ENCODE measurements around the gene OR6C6. TPM values are rescaled to one million over a fixed set of nuclear protein-coding genes. Genes with fewer than 3 reads are reported as not detected.
"Not testable (repeated sequence)": the region's sequence is repeated elsewhere in the genome, so short reads cannot be mapped to it uniquely, and the experiment has no call there.

OR6C6 gene
- total RNA-seq (2012; rRNA removed) = not detected in 2 replicates

GRCh38 chr12:55296469-55296868 is at the start of gene OR6C6:
TSS of gene OR6C6 (minus strand) at chr12:55296569. CDS start at chr12:55295232, 1,337 bp downstream.
- no peak within 1 kb of the TSS for H3K9ac ChIP-seq (ENCODE audit: low read depth, low read length)
- H3K4me2 ChIP-seq (ENCODE audit: low read length) = no peak within 1 kb of the TSS
- H3K4me3 ChIP-seq (ENCODE audit: low read length) = no peak within 1 kb of the TSS
- H3K27me3 ChIP-seq (ENCODE audit: control insufficient read depth, insufficient read depth, low read length) = no peaks in the 10 kb centered on the region
- no peaks in the 10 kb centered on the region for H3K36me3 ChIP-seq (ENCODE audit: insufficient read depth, low read length)
- no peaks in the 10 kb centered on the region for H3K9me3 ChIP-seq (replicated peaks; ENCODE audit: low read length)
- H3K4me1 ChIP-seq (ENCODE audit: control insufficient read depth, insufficient read depth, low read length) = no peaks in the 10 kb centered on the region

GRCh38 chr12:55336002-55336401 is 39.6 kb upstream of the OR6C6 start:
- Histone ChIP-seq H3K4me3 (ENCODE audit: low read length) (no peak overlapping the region), H3K27me3 (ENCODE audit: control insufficient read depth, insufficient read depth, low read length) (peaks cover 14% of the 10 kb centered on the region), H3K4me1 (ENCODE audit: control insufficient read depth, insufficient read depth, low read length) (no peaks in the 10 kb centered on the region), H3K9me3 (replicated peaks; ENCODE audit: low read length) (no peaks in the 10 kb centered on the region), H3K9ac (ENCODE audit: low read depth, low read length) (no peak overlapping the region), H3K4me2 (ENCODE audit: low read length) (no peak overlapping the region), H3K36me3 (ENCODE audit: insufficient read depth, low read length) (no peaks in the 10 kb centered on the region)

GRCh38 chr12:55330446-55330845 is 34.1 kb upstream of the OR6C6 start, which contains the start of gene OR6C3:
TSS of gene OR6C3 (plus strand) at chr12:55330746. CDS start at chr12:55331701, 955 bp downstream.
- H3K9me3 ChIP-seq (replicated peaks; ENCODE audit: low read length) = no peaks in the 10 kb centered on the region
- H3K4me3 ChIP-seq (ENCODE audit: low read length) = no peak within 1 kb of the TSS
- H3K4me2 ChIP-seq (ENCODE audit: low read length) = no peak within 1 kb of the TSS
- H3K4me1 ChIP-seq (ENCODE audit: control insufficient read depth, insufficient read depth, low read length) = no peaks in the 10 kb centered on the region
- H3K36me3 ChIP-seq (ENCODE audit: insufficient read depth, low read length) = no peaks in the 10 kb centered on the region
- H3K27me3 ChIP-seq (ENCODE audit: control insufficient read depth, insufficient read depth, low read length) = peaks cover 13% of the 10 kb centered on the region
- no peak within 1 kb of the TSS for H3K9ac ChIP-seq (ENCODE audit: low read depth, low read length)

- not testable (repeated sequence) for H3K4me3 ChIP-seq (ENCODE audit: low read length); H3K4me1 ChIP-seq (ENCODE audit: control insufficient read depth, insufficient read depth, low read length); H3K9me3 ChIP-seq (replicated peaks; ENCODE audit: low read length); H3K36me3 ChIP-seq (ENCODE audit: insufficient read depth, low read length); H3K9ac ChIP-seq (ENCODE audit: low read depth, low read length); H3K4me2 ChIP-seq (ENCODE audit: low read length); H3K27me3 ChIP-seq (ENCODE audit: control insufficient read depth, insufficient read depth, low read length)
Measured at GRCh38 chr12:55325801-55326200, 29.4 kb upstream of the OR6C6 start.

- H3K27me3 ChIP-seq (ENCODE audit: control insufficient read depth, insufficient read depth, low read length) = no peaks in the 10 kb centered on the region
- H3K9me3 ChIP-seq (replicated peaks; ENCODE audit: low read length) = no peaks in the 10 kb centered on the region
- H3K36me3 ChIP-seq (ENCODE audit: insufficient read depth, low read length) = no peaks in the 10 kb centered on the region
- no peak overlapping the region for H3K4me3 ChIP-seq (ENCODE audit: low read length)
- no peak overlapping the region for H3K9ac ChIP-seq (ENCODE audit: low read depth, low read length)
- H3K4me2 ChIP-seq (ENCODE audit: low read length) = no peak overlapping the region
- no peaks in the 10 kb centered on the region for H3K4me1 ChIP-seq (ENCODE audit: control insufficient read depth, insufficient read depth, low read length)
Measured at GRCh38 chr12:55320201-55320600, 23.8 kb upstream of the OR6C6 start.

- Histone ChIP-seq H3K36me3 (ENCODE audit: insufficient read depth, low read length) (no peaks in the 10 kb centered on the region), H3K9me3 (replicated peaks; ENCODE audit: low read length) (no peaks in the 10 kb centered on the region), H3K4me3 (ENCODE audit: low read length) (no peak within 1 kb of the TSS), H3K9ac (ENCODE audit: low read depth, low read length) (no peak within 1 kb of the TSS), H3K4me2 (ENCODE audit: low read length) (no peak within 1 kb of the TSS), H3K4me1 (ENCODE audit: control insufficient read depth, insufficient read depth, low read length) (no peaks in the 10 kb centered on the region), H3K27me3 (ENCODE audit: control insufficient read depth, insufficient read depth, low read length) (peaks cover 3% of the 10 kb centered on the region)
Measured at GRCh38 chr12:55314043-55314442, 17.7 kb upstream of the OR6C6 start, which contains the start of gene OR6C1. TSS of gene OR6C1 (plus strand) at chr12:55314343. CDS start at chr12:55320600, 6,257 bp downstream.

GRCh38 chr12:55289999-55290398 is 6.4 kb downstream of the OR6C6 start:
- Histone ChIP-seq H3K4me3 (ENCODE audit: low read length) (no peak overlapping the region), H3K4me2 (ENCODE audit: low read length) (no peak overlapping the region)

GRCh38 chr12:55280991-55281390 is 15.4 kb downstream of the OR6C6 start:
- Histone ChIP-seq H3K4me2 (ENCODE audit: low read length) (no peak overlapping the region), H3K9me3 (replicated peaks; ENCODE audit: low read length) (no peaks in the 10 kb centered on the region), H3K4me1 (ENCODE audit: control insufficient read depth, insufficient read depth, low read length) (no peaks in the 10 kb centered on the region), H3K4me3 (ENCODE audit: low read length) (no peak overlapping the region), H3K36me3 (ENCODE audit: insufficient read depth, low read length) (no peaks in the 10 kb centered on the region), H3K27me3 (ENCODE audit: control insufficient read depth, insufficient read depth, low read length) (no peaks in the 10 kb centered on the region), H3K9ac (ENCODE audit: low read depth, low read length) (no peak overlapping the region)

More at GRCh38 chr12:55289999-55290398, 6.4 kb downstream of the OR6C6 start:
- H3K36me3 ChIP-seq (ENCODE audit: insufficient read depth, low read length) = no peaks in the 10 kb centered on the region
- H3K27me3 ChIP-seq (ENCODE audit: control insufficient read depth, insufficient read depth, low read length) = no peaks in the 10 kb centered on the region
- H3K9me3 ChIP-seq (replicated peaks; ENCODE audit: low read length) = no peaks in the 10 kb centered on the region
- no peak overlapping the region for H3K9ac ChIP-seq (ENCODE audit: low read depth, low read length)
- H3K4me1 ChIP-seq (ENCODE audit: control insufficient read depth, insufficient read depth, low read length) = no peaks in the 10 kb centered on the region

- Histone ChIP-seq H3K9me3 (replicated peaks; ENCODE audit: low read length) (no peaks in the 10 kb centered on the region), H3K4me2 (ENCODE audit: low read length) (no peak overlapping the region), H3K36me3 (ENCODE audit: insufficient read depth, low read length) (no peaks in the 10 kb centered on the region), H3K9ac (ENCODE audit: low read depth, low read length) (no peak overlapping the region), H3K27me3 (ENCODE audit: control insufficient read depth, insufficient read depth, low read length) (no peaks in the 10 kb centered on the region), H3K4me1 (ENCODE audit: control insufficient read depth, insufficient read depth, low read length) (no peaks in the 10 kb centered on the region), H3K4me3 (ENCODE audit: low read length) (no peak overlapping the region)
Measured at GRCh38 chr12:55258303-55258702, 38.1 kb downstream of the OR6C6 start.

GRCh38 chr12:55256831-55257230 is 39.5 kb downstream of the OR6C6 start:
- Histone ChIP-seq H3K4me1 (ENCODE audit: control insufficient read depth, insufficient read depth, low read length) (no peaks in the 10 kb centered on the region), H3K27me3 (ENCODE audit: control insufficient read depth, insufficient read depth, low read length) (no peaks in the 10 kb centered on the region), H3K36me3 (ENCODE audit: insufficient read depth, low read length) (no peaks in the 10 kb centered on the region), H3K9ac (ENCODE audit: low read depth, low read length) (no peak overlapping the region), H3K9me3 (replicated peaks; ENCODE audit: low read length) (no peaks in the 10 kb centered on the region), H3K4me2 (ENCODE audit: low read length) (no peak overlapping the region), H3K4me3 (ENCODE audit: low read length) (no peak overlapping the region)

- Histone ChIP-seq H3K9me3 (replicated peaks; ENCODE audit: low read length) (no peaks in the 10 kb centered on the region), H3K27me3 (ENCODE audit: control insufficient read depth, insufficient read depth, low read length) (peaks cover 9% of the 10 kb centered on the region), H3K4me2 (ENCODE audit: low read length) (no peak overlapping the region), H3K4me1 (ENCODE audit: control insufficient read depth, insufficient read depth, low read length) (no peaks in the 10 kb centered on the region), H3K9ac (ENCODE audit: low read depth, low read length) (no peak overlapping the region), H3K4me3 (ENCODE audit: low read length) (no peak overlapping the region), H3K36me3 (ENCODE audit: insufficient read depth, low read length) (no peaks in the 10 kb centered on the region)
Measured at GRCh38 chr12:55253281-55253680, 43.1 kb downstream of the OR6C6 start.

GRCh38 chr12:55250944-55251343 is 45.4 kb downstream of the OR6C6 start:
- Histone ChIP-seq H3K4me2 (ENCODE audit: low read length) (no peak overlapping the region), H3K4me1 (ENCODE audit: control insufficient read depth, insufficient read depth, low read length) (no peaks in the 10 kb centered on the region), H3K4me3 (ENCODE audit: low read length) (no peak overlapping the region), H3K36me3 (ENCODE audit: insufficient read depth, low read length) (no peaks in the 10 kb centered on the region), H3K9ac (ENCODE audit: low read depth, low read length) (no peak overlapping the region), H3K9me3 (replicated peaks; ENCODE audit: low read length) (no peaks in the 10 kb centered on the region), H3K27me3 (ENCODE audit: control insufficient read depth, insufficient read depth, low read length) (peaks cover 22% of the 10 kb centered on the region)

All from skeletal muscle satellite cell (primary cell).